WTC11 (cell line): ENCODE data around the gene ALOX12B. TPM values are rescaled to one million over a fixed set of nuclear protein-coding genes. Genes with fewer than 3 reads are reported as not detected.

Experiments used
- ATAC-seq: fragments of 200-7000 bp; cut with Tn5 transposase; 2 replicates; pipeline ENCODE4 v1.10.0; 2021; ENCODE audit warnings: mild to moderate bottlenecking, moderate library complexity
- CTCF ChIA-PET: fragments of 300-600 bp; sonication (Branson Sonifier 250); formaldehyde crosslinking; loops from one replicate; lab custom pipeline; 2021; ENCODE audit warnings: antibody characterized with exemption; lab: Charles Lee
- POLR2A ChIA-PET: fragments of 350-600 bp; sonication (Branson Sonifier 250); formaldehyde crosslinking; loops from one replicate; lab custom pipeline; 2021; ENCODE audit warnings: antibody characterized with exemption; lab: Charles Lee
- DNase-seq: peaks from one replicate; pipeline ENCODE4 v3.0.0; 2021; ENCODE audit warnings: low spot score
- H3K27ac Mint-ChIP-seq: 2 replicates; pipeline ENCODE4 v1.8.0; 2021; ENCODE audit warnings: mixed read lengths
- H3K27me3 Mint-ChIP-seq: 2 replicates; pipeline ENCODE4 v1.8.0; 2021; ENCODE audit warnings: low read depth, mild to moderate bottlenecking, moderate library complexity, mixed read lengths
- H3K36me3 Mint-ChIP-seq: 2 replicates; pipeline ENCODE4 v1.8.0; 2021; ENCODE audit warnings: mixed read lengths
- H3K4me1 Mint-ChIP-seq: 2 replicates; pipeline ENCODE4 v1.8.0; 2022; ENCODE audit warnings: mixed read lengths
- H3K4me3 Mint-ChIP-seq: 2 replicates; pipeline ENCODE4 v1.8.0; 2021; ENCODE audit warnings: mild to moderate bottlenecking, moderate library complexity, mixed read lengths
- H3K9me3 Mint-ChIP-seq: 2 replicates; pipeline ENCODE4 v1.8.0; 2021; ENCODE audit warnings: mixed read lengths
- ETV6 ChIP-seq: sonication (generic); formaldehyde crosslinking; IDR thresholded peaks from 2 replicates; pipeline ENCODE4 v1.8.1; 2022; ENCODE audit warnings: mild to moderate bottlenecking, missing genetic modification reagents
- FOXJ3 ChIP-seq: sonication (generic); formaldehyde crosslinking; IDR thresholded peaks from 2 replicates; pipeline ENCODE4 v1.9.0; 2021; ENCODE audit warnings: missing genetic modification reagents, mild to moderate bottlenecking, borderline replicate concordance
- GABPB1 ChIP-seq: sonication (generic); formaldehyde crosslinking; IDR thresholded peaks from 2 replicates; pipeline ENCODE4 v1.8.1; 2023; ENCODE audit warnings: mild to moderate bottlenecking, missing genetic modification reagents
- GTF2I ChIP-seq: fragments of 250-450 bp; sonication (Bioruptor Pico); conservative IDR thresholded peaks from 2 replicates; pipeline ENCODE4 v1.4.0; 2021; ENCODE audit warnings: mild to moderate bottlenecking
- NFYB ChIP-seq: sonication (generic); formaldehyde crosslinking; conservative IDR thresholded peaks from 2 replicates; pipeline ENCODE4 v1.8.0; 2022; ENCODE audit warnings: low read depth, missing genetic modification reagents
- RORB ChIP-seq: fragments of 250-450 bp; sonication (Bioruptor Pico); IDR thresholded peaks from 2 replicates; pipeline ENCODE4 v1.9.0; 2021; ENCODE audit warnings: mild to moderate bottlenecking
- SMAD3 ChIP-seq: sonication (generic); formaldehyde crosslinking; IDR thresholded peaks from 2 replicates; pipeline ENCODE4 v1.8.0; 2022; ENCODE audit warnings: missing genetic modification reagents, mild to moderate bottlenecking, borderline replicate concordance
- SP1 ChIP-seq: sonication (generic); formaldehyde crosslinking; conservative IDR thresholded peaks from 2 replicates; pipeline ENCODE4 v1.8.1; 2022; ENCODE audit warnings: missing genetic modification reagents
- TEAD1 ChIP-seq: sonication (generic); formaldehyde crosslinking; IDR thresholded peaks from 2 replicates; pipeline ENCODE4 v1.8.0; 2022; ENCODE audit warnings: mild to moderate bottlenecking, missing genetic modification reagents
- ZNF121 ChIP-seq: sonication (generic); formaldehyde crosslinking; IDR thresholded peaks from 2 replicates; pipeline ENCODE4 v1.8.0; 2023; ENCODE audit warnings: missing genetic modification reagents
- ZNF263 ChIP-seq: sonication (generic); formaldehyde crosslinking; IDR thresholded peaks from 2 replicates; pipeline ENCODE4 v1.8.1; 2022; ENCODE audit warnings: low read depth, mild to moderate bottlenecking, moderate library complexity, missing genetic modification reagents
- ZNF423 ChIP-seq: fragments of 250-450 bp; sonication (Bioruptor Pico); IDR thresholded peaks from 2 replicates; pipeline ENCODE4 v2.1.2; 2022; ENCODE audit warnings: mild to moderate bottlenecking, moderate library complexity
- total RNA-seq: library from RNA; stranded (reverse); gene quantifications from 3 replicates; pipeline ENCODE4 v1.2.3, GENCODE V29; 2021
- TF ChIP-seq, protein P1 (sequence below): sonication (generic); formaldehyde crosslinking; IDR thresholded peaks from 2 replicates; pipeline ENCODE4 v1.8.0; 2023; ENCODE audit warnings: missing genetic modification reagents, mild to moderate bottlenecking, borderline replicate concordance
- TF ChIP-seq, protein P2 (sequence below): sonication (generic); formaldehyde crosslinking; IDR thresholded peaks from 2 replicates; pipeline ENCODE4 v1.8.1; 2023; ENCODE audit warnings: mild to moderate bottlenecking, missing genetic modification reagents
- TF ChIP-seq, protein P3 (sequence below): sonication (generic); formaldehyde crosslinking; IDR thresholded peaks from 2 replicates; pipeline ENCODE4 v1.8.1; 2023; ENCODE audit warnings: mild to moderate bottlenecking, missing genetic modification reagents
- TF ChIP-seq, protein P4 (sequence below): sonication (generic); formaldehyde crosslinking; IDR thresholded peaks from 2 replicates; pipeline ENCODE4 v1.8.0; 2023; ENCODE audit warnings: mild to moderate bottlenecking, missing genetic modification reagents
- TF ChIP-seq, protein P5 (sequence below): sonication (generic); formaldehyde crosslinking; IDR thresholded peaks from 2 replicates; pipeline ENCODE4 v1.8.1; 2023; ENCODE audit warnings: mild to moderate bottlenecking, moderate library complexity, missing genetic modification reagents

ALOX12B gene
- total RNA-seq, 1 experiment from 2014 or later, result 0.72 TPM

DNA sequence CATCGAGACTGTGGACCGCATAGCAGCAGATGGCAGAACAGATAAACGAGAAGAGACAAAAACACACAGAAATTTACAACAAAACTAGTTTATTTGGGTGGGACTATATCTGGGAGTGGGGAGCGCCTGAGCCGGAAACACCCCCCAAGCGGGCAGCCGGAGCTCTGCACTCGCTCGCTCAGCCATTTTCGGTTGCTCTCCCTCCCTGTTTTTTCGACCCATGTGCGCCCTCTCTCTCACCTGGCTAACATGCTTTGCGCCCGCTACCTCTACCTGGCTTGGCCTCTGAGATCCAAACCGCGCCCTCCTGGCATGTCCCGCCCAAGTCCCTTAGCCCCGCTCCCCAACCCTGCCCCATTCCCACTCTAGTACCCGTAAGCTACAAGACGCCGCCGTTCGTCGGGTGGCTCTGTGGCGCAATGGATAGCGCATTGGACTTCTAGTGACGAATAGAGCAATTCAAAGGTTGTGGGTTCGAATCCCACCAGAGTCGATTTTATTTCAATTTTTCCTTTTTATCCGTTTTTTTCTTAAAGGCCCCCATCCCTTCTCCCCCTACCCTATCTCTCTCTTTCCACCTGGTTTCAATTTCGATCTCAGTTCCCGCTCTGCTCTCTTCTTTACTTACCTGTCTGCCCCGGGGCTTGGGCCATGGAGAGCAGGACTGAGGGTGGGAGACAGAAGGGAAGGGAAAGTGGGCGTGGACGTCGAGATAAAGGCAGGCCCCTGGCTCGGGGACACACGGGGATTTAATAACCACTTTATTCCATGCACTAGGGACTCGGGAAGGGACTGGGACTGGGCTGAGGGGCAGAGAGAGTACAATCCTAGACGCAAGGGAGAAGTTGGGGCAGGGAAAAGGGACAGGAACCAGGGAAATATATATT, 33.2 kb upstream of the ALOX12B start (continued):
- TF ChIP-seq, protein P1, sequence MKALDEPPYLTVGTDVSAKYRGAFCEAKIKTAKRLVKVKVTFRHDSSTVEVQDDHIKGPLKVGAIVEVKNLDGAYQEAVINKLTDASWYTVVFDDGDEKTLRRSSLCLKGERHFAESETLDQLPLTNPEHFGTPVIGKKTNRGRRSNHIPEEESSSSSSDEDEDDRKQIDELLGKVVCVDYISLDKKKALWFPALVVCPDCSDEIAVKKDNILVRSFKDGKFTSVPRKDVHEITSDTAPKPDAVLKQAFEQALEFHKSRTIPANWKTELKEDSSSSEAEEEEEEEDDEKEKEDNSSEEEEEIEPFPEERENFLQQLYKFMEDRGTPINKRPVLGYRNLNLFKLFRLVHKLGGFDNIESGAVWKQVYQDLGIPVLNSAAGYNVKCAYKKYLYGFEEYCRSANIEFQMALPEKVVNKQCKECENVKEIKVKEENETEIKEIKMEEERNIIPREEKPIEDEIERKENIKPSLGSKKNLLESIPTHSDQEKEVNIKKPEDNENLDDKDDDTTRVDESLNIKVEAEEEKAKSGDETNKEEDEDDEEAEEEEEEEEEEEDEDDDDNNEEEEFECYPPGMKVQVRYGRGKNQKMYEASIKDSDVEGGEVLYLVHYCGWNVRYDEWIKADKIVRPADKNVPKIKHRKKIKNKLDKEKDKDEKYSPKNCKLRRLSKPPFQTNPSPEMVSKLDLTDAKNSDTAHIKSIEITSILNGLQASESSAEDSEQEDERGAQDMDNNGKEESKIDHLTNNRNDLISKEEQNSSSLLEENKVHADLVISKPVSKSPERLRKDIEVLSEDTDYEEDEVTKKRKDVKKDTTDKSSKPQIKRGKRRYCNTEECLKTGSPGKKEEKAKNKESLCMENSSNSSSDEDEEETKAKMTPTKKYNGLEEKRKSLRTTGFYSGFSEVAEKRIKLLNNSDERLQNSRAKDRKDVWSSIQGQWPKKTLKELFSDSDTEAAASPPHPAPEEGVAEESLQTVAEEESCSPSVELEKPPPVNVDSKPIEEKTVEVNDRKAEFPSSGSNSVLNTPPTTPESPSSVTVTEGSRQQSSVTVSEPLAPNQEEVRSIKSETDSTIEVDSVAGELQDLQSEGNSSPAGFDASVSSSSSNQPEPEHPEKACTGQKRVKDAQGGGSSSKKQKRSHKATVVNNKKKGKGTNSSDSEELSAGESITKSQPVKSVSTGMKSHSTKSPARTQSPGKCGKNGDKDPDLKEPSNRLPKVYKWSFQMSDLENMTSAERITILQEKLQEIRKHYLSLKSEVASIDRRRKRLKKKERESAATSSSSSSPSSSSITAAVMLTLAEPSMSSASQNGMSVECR (CRISPR knock-in tag), result peak; percentile 29; the same call in 1 of the 2 replicates
- TF ChIP-seq GABPB1 (0 out of 2 replicates have a peak, but pooled peaks have one; percentile 31), FOXJ3 (CRISPR knock-in tag) (no peak), ETV6 (CRISPR knock-in tag) (peak; percentile 24; the same call in 1 of the 2 replicates), GTF2I (CRISPR knock-in tag) (no peak), NFYB (CRISPR knock-in tag) (0 out of 2 replicates have a peak, but pooled peaks have one; percentile 9), ZNF263 (CRISPR knock-in tag) (no peak), SMAD3 (CRISPR knock-in tag) (no peak)
- TF ChIP-seq, protein P2, sequence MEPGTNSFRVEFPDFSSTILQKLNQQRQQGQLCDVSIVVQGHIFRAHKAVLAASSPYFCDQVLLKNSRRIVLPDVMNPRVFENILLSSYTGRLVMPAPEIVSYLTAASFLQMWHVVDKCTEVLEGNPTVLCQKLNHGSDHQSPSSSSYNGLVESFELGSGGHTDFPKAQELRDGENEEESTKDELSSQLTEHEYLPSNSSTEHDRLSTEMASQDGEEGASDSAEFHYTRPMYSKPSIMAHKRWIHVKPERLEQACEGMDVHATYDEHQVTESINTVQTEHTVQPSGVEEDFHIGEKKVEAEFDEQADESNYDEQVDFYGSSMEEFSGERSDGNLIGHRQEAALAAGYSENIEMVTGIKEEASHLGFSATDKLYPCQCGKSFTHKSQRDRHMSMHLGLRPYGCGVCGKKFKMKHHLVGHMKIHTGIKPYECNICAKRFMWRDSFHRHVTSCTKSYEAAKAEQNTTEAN (CRISPR knock-in tag), result 0 out of 2 replicates have a peak, but pooled peaks have one; percentile 40
- TF ChIP-seq, protein P3, sequence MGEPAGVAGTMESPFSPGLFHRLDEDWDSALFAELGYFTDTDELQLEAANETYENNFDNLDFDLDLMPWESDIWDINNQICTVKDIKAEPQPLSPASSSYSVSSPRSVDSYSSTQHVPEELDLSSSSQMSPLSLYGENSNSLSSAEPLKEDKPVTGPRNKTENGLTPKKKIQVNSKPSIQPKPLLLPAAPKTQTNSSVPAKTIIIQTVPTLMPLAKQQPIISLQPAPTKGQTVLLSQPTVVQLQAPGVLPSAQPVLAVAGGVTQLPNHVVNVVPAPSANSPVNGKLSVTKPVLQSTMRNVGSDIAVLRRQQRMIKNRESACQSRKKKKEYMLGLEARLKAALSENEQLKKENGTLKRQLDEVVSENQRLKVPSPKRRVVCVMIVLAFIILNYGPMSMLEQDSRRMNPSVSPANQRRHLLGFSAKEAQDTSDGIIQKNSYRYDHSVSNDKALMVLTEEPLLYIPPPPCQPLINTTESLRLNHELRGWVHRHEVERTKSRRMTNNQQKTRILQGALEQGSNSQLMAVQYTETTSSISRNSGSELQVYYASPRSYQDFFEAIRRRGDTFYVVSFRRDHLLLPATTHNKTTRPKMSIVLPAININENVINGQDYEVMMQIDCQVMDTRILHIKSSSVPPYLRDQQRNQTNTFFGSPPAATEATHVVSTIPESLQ (CRISPR knock-in tag), result no peak

DNA sequence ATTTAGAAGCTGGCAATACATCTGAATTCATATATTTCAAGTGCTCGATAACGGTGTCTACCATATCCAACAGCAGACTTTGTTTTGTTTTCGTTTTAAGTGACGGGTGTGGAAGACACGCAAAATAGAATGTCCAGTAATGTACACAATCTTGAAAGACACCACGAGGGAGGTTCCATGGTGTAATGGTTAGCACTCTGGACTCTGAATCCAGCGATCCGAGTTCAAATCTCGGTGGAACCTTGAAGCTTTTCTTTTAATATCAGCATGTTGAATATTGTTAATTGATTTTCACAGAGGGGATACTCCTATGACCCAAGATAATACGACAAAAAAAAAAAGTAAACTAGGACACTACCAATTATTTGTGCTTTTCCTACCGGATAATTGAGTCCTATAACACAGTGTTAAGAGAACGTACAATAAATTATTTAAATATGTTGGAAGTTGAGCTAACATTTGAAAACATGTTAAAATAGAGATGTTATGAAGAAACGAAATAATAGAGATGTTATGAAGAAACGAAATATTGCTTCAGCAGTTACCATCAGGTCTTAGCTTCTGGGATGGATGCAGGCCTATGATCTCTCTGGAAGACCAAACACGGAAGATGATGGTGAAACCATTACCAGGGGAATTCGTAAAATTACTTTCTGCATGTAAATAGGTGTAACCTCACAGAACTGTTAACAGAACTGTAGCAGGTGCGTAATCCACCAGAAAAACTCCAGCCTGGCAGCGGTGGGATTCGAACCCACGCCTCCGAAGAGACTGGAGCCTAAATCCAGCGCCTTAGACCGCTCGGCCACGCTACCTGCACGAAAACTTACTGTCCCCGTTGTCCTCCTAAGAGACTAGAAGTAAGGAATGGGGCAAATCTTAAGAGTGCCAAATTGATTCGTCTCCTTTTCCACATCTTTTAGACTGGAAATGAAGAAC, 32.3 kb upstream of the ALOX12B start:
- Mint-ChIP-seq H3K36me3 (no peaks in the 10 kb centered on the region), H3K4me1 (peaks cover 15% of the 10 kb centered on the region)
- CTCF ChIA-PET, result interaction anchor here (0.6 to 9.8 kb wide), 35 partner anchors 10 to 679 kb away, joined by 3 to 118 read pairs (median 6); partner anchors contain the start of genes AURKB, BORCS6, CYB5D1 and NAA38

More for the DNA sequence above, 32.3 kb upstream of the ALOX12B start:
- DNase-seq (peak; percentile 95), ATAC-seq (peak; percentile 28)
- TF ChIP-seq, protein P4, sequence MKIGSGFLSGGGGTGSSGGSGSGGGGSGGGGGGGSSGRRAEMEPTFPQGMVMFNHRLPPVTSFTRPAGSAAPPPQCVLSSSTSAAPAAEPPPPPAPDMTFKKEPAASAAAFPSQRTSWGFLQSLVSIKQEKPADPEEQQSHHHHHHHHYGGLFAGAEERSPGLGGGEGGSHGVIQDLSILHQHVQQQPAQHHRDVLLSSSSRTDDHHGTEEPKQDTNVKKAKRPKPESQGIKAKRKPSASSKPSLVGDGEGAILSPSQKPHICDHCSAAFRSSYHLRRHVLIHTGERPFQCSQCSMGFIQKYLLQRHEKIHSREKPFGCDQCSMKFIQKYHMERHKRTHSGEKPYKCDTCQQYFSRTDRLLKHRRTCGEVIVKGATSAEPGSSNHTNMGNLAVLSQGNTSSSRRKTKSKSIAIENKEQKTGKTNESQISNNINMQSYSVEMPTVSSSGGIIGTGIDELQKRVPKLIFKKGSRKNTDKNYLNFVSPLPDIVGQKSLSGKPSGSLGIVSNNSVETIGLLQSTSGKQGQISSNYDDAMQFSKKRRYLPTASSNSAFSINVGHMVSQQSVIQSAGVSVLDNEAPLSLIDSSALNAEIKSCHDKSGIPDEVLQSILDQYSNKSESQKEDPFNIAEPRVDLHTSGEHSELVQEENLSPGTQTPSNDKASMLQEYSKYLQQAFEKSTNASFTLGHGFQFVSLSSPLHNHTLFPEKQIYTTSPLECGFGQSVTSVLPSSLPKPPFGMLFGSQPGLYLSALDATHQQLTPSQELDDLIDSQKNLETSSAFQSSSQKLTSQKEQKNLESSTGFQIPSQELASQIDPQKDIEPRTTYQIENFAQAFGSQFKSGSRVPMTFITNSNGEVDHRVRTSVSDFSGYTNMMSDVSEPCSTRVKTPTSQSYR, result no peak
- 0 out of 2 replicates have a peak, but pooled peaks have one; percentile 10 for TF ChIP-seq ETV6 (CRISPR knock-in tag)
- no peak for TF ChIP-seq RORB (CRISPR knock-in tag)
- 0 out of 2 replicates have a peak, but pooled peaks have one; percentile 18 for TF ChIP-seq ZNF423
- TF ChIP-seq, protein P5, sequence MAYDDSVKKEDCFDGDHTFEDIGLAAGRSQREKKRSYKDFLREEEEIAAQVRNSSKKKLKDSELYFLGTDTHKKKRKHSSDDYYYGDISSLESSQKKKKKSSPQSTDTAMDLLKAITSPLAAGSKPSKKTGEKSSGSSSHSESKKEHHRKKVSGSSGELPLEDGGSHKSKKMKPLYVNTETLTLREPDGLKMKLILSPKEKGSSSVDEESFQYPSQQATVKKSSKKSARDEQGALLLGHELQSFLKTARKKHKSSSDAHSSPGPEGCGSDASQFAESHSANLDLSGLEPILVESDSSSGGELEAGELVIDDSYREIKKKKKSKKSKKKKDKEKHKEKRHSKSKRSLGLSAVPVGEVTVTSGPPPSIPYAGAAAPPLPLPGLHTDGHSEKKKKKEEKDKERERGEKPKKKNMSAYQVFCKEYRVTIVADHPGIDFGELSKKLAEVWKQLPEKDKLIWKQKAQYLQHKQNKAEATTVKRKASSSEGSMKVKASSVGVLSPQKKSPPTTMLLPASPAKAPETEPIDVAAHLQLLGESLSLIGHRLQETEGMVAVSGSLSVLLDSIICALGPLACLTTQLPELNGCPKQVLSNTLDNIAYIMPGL (CRISPR knock-in tag), result peak; percentile 98; the same call in 1 of the 2 replicates
- peak; percentile 31; the same call in 1 of the 2 replicates for TF ChIP-seq TEAD1
- no peak for TF ChIP-seq NFYB (CRISPR knock-in tag)
- no peak for TF ChIP-seq ZNF121 (CRISPR knock-in tag)
- TF ChIP-seq SP1 (CRISPR knock-in tag), result peak; percentile 31; the same call in 1 of the 2 replicates
- Mint-ChIP-seq H3K9me3 (no peaks in the 10 kb centered on the region), H3K4me3 (peak overlapping the region; percentile 85), H3K27me3 (peaks cover 73% of the 10 kb centered on the region), H3K27ac (peak overlapping the region; percentile 95)
- POLR2A ChIA-PET, result interaction anchor here (0.8 to 1.3 kb wide), 9 partner anchors 14 to 511 kb away, joined by 3 to 7 read pairs (median 4); partner anchors contain the start of gene KRABD2
